MCF 10A (cell line): ENCODE data around the gene CACNB4. TPM values are rescaled to one million over a fixed set of nuclear protein-coding genes. Genes with fewer than 3 reads are reported as not detected.

Experiments used
- BruUV-seq: library from RNA; stranded (reverse); fragments of 400-500 nt; replicated peaks from 2 replicates; lab custom pipeline; 2021; lab: Mats Ljungman, UMichigan
- CTCF ChIA-PET: fragments of 300-600 bp; sonication (Branson Sonifier 250); formaldehyde crosslinking; extraction: SDS; loops from one replicate; lab custom pipeline; 2021; ENCODE audit warnings: antibody characterized with exemption, inconsistent platforms; lab: Yijun Ruan, JAX
- POLR2A ChIA-PET: fragments of 300-600, 350-650 bp; sonication (Branson Sonifier 250); formaldehyde crosslinking; extraction: SDS; loops from one replicate; lab custom pipeline; 2020; ENCODE audit warnings: antibody characterized with exemption, inconsistent platforms; lab: Yijun Ruan, JAX
- DNase-seq: peaks from one replicate; pipeline ENCODE4 v3.0.0-alpha.2; 2018; ENCODE audit not compliant: unreplicated experiment
- H3K27ac Mint-ChIP-seq: one replicate; pipeline ENCODE4 v1.8.0; 2022; ENCODE audit warnings: mild to moderate bottlenecking, low read depth, mixed read lengths; ENCODE audit not compliant: unreplicated experiment
- H3K27me3 Mint-ChIP-seq: one replicate; pipeline ENCODE4 v1.8.0; 2022; ENCODE audit warnings: mixed read lengths; ENCODE audit not compliant: insufficient read depth, unreplicated experiment
- H3K36me3 Mint-ChIP-seq: one replicate; pipeline ENCODE4 v1.8.0; 2022; ENCODE audit warnings: mild to moderate bottlenecking, moderate library complexity, mixed read lengths; ENCODE audit not compliant: insufficient read depth, unreplicated experiment
- H3K4me1 Mint-ChIP-seq: one replicate; pipeline ENCODE4 v1.8.0; 2022; ENCODE audit warnings: mixed read lengths; ENCODE audit not compliant: insufficient read depth, unreplicated experiment
- H3K4me3 Mint-ChIP-seq: one replicate; pipeline ENCODE4 v1.8.0; 2022; ENCODE audit warnings: mild to moderate bottlenecking, moderate library complexity, mixed read lengths; ENCODE audit not compliant: unreplicated experiment
- H3K9me3 Mint-ChIP-seq: one replicate; pipeline ENCODE4 v1.8.0; 2022; ENCODE audit warnings: mixed read lengths; ENCODE audit not compliant: unreplicated experiment
- intact Hi-C: fragments of 100-400 bp; cut with micrococcal nuclease; formaldehyde crosslinking; loops from 2 replicates; pipeline ENCODE4 v1.14.1; 2022
- total RNA-seq: library from RNA; stranded (reverse); gene quantifications from 2 replicates; pipeline ENCODE4 v1.2.3, GENCODE V29; 2022
- TF ChIP-seq, protein P1 (sequence below): fragments of 200-600 bp; IDR thresholded peaks from one replicate; pipeline ENCODE4 v1.8.0; 2022; ENCODE audit warnings: antibody characterized with exemption, mild to moderate bottlenecking; ENCODE audit not compliant: unreplicated experiment

CACNB4 gene
- total RNA-seq, 1 experiment from 2014 or later, result 0.49 TPM

- POLR2A ChIA-PET, result interaction anchor here (0.5 kb wide), 1 partner anchor 45 kb away, joined by 4 read pairs; no protein-coding TSS in a partner anchor
- DNase-seq, result no peak
- CTCF ChIA-PET, result interaction anchor here (0.6 kb wide), 1 partner anchor 11 kb away, joined by 3 read pairs; no protein-coding TSS in a partner anchor
- intact Hi-C loops, result no loop called here
- Mint-ChIP-seq H3K27me3 (peaks cover 34% of the 10 kb centered on the region), H3K4me1 (peaks cover 14% of the 10 kb centered on the region), H3K36me3 (no peaks in the 10 kb centered on the region), H3K9me3 (peaks cover 8% of the 10 kb centered on the region), H3K27ac (no peak overlapping the region), H3K4me3 (no peak overlapping the region)
- TF ChIP-seq, protein P1, sequence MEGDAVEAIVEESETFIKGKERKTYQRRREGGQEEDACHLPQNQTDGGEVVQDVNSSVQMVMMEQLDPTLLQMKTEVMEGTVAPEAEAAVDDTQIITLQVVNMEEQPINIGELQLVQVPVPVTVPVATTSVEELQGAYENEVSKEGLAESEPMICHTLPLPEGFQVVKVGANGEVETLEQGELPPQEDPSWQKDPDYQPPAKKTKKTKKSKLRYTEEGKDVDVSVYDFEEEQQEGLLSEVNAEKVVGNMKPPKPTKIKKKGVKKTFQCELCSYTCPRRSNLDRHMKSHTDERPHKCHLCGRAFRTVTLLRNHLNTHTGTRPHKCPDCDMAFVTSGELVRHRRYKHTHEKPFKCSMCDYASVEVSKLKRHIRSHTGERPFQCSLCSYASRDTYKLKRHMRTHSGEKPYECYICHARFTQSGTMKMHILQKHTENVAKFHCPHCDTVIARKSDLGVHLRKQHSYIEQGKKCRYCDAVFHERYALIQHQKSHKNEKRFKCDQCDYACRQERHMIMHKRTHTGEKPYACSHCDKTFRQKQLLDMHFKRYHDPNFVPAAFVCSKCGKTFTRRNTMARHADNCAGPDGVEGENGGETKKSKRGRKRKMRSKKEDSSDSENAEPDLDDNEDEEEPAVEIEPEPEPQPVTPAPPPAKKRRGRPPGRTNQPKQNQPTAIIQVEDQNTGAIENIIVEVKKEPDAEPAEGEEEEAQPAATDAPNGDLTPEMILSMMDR, result no peak
- no TSS peak for BruUV-seq
Measured at GRCh38 chr2:152058655-152059054, 40.2 kb downstream of the CACNB4 start.

DNA sequence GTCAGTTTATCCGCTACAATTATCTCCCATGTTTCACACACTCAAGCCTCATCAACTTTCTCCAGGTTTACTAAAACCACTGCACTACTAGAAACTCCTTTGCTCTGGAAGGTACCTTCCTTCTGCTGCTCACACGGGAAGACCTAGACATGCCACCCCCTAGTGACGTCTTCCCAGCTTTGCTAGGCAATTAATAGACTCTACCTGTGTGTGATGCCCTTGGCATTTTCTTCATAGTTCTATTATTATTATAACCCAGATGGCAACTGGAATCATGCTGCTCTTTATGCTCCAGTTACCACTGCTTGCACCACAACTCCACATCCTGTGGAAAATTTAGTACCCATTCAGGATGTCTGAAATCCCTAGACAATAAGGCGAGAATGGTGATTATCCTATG is 42.4 kb downstream of the CACNB4 start:
- CTCF ChIA-PET, result interaction anchor here (1.4 to 1.8 kb wide), 2 partner anchors 10 to 30 kb away, joined by 4 to 6 read pairs; no protein-coding TSS in a partner anchor
- TF ChIP-seq, protein P1, result no peak

GRCh38 chr2:152055366-152056108 is 43.3 kb downstream of the CACNB4 start:
- Mint-ChIP-seq H3K27me3 (peaks cover 25% of the 10 kb centered on the region), H3K4me3 (no peak overlapping the region), H3K27ac (no peak overlapping the region), H3K4me1 (peaks cover 6% of the 10 kb centered on the region), H3K9me3 (peaks cover 8% of the 10 kb centered on the region), H3K36me3 (no peaks in the 10 kb centered on the region)
- no TSS peak for BruUV-seq
- ChIA-PET CTCF (interaction anchor here (0.6 to 1.8 kb wide), 8 partner anchors 9 to 439 kb away, joined by 3 to 12 read pairs (median 4); no protein-coding TSS in a partner anchor), POLR2A (no interaction called here)
- no peak for DNase-seq
- intact Hi-C loops, result no loop called here
- TF ChIP-seq, protein P1, result no peak

More for the DNA sequence above, 42.4 kb downstream of the CACNB4 start:
- POLR2A ChIA-PET, result no interaction called here
- H3K4me3 Mint-ChIP-seq, result no peak overlapping the region
- H3K9me3 Mint-ChIP-seq, result peaks cover 8% of the 10 kb centered on the region
- intact Hi-C loops, result no loop called here
- peaks cover 6% of the 10 kb centered on the region for H3K4me1 Mint-ChIP-seq
- H3K27ac Mint-ChIP-seq, result no peak overlapping the region
- no TSS peak for BruUV-seq
- no peaks in the 10 kb centered on the region for H3K36me3 Mint-ChIP-seq
- H3K27me3 Mint-ChIP-seq, result peaks cover 23% of the 10 kb centered on the region
- DNase-seq, result no peak

DNA sequence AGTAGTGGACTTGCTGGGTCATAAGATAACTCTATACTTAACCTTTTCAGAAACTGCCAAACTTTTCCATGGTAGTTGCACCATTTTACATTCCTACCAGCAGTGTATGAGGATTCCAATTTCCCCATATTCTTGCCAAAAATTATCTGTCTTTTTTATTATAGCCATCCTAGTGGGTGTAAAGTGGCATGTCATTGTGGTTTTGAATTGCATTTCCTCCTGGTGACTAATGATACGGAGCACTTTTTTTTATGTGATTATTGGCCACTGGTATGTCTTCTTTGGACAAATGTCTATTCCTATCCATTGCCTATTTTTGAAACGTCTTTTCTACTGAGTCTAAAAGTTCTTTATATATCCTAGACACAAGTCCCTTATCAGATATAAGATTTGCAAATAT is 44.3 kb downstream of the CACNB4 start:
- TF ChIP-seq, protein P1, result no peak
- ChIA-PET POLR2A (no interaction called here), CTCF (interaction anchor here (0.6 to 1.8 kb wide), 5 partner anchors 8 to 438 kb away, joined by 3 to 12 read pairs (median 5); no protein-coding TSS in a partner anchor)
- Mint-ChIP-seq H3K4me3 (no peak overlapping the region), H3K9me3 (peaks cover 8% of the 10 kb centered on the region), H3K4me1 (peaks cover 6% of the 10 kb centered on the region), H3K27ac (no peak overlapping the region), H3K36me3 (no peaks in the 10 kb centered on the region), H3K27me3 (peaks cover 35% of the 10 kb centered on the region)
- DNase-seq, result peak; percentile 72
- no TSS peak for BruUV-seq
- intact Hi-C loops, result no loop called here
